Testis (tissue), 3 donors: ENCODE data around the gene NTM. TPM values are rescaled to one million over a fixed set of nuclear protein-coding genes. Genes with fewer than 3 reads are reported as not detected.

Source experiments
- DNase-seq: peaks from one replicate; pipeline ENCODE4 v3.0.0-alpha.2; 2019
- H3K27ac ChIP-seq, 2 donors: fragments of 200-600 bp; sonication (generic); one replicate each; pipeline ENCODE4 v1.5.1; 2019
- H3K27me3 ChIP-seq: fragments of 200-600 bp; sonication (generic); one replicate; pipeline ENCODE4 v1.5.1; 2019
- H3K36me3 ChIP-seq: fragments of 200-600 bp; sonication (generic); one replicate; pipeline ENCODE4 v1.5.1; 2017; ENCODE audit warnings: low read depth; ENCODE audit errors: missing control alignments
- H3K4me1 ChIP-seq: fragments of 200-600 bp; sonication (generic); one replicate; pipeline ENCODE4 v1.5.1; 2019
- H3K4me3 ChIP-seq, 2 donors: fragments of 200-600 bp; sonication (generic); one replicate each; pipeline ENCODE4 v1.5.1; 2017 to 2019
- H3K9me3 ChIP-seq: fragments of 200-600 bp; sonication (generic); one replicate; pipeline ENCODE4 v1.5.1; 2017
- POLR2A ChIP-seq: fragments of 450-650 bp; IDR thresholded peaks from one replicate; pipeline ENCODE4 v1.6.1; 2017; ENCODE audit warnings: antibody characterized with exemption, mild to moderate bottlenecking, moderate library complexity
- WGBS, 2 donors: methylation state at CpG; one replicate each; pipeline ENCODE4 v1.1.5; 2018; 5-methylcytosine and 5-hydroxymethylcytosine counted together
- intact Hi-C: fragments of 100-400 bp; cut with DNase I; formaldehyde crosslinking; loops from one replicate; pipeline ENCODE4 v1.15.1; 2023; ENCODE audit warnings: low total_unique reads
- polyA plus RNA-seq: library from polyadenylated mRNA; stranded (reverse); fragments of 350-450 nt; fragmentation: Illumina TruSeq; extraction: RNeasy Lipid Tissue Mini Kit (QIAGEN cat#74804); gene quantifications from one replicate; pipeline ENCODE4 v1.2.3, GENCODE V29; 2014; ENCODE audit warnings: low read depth, low replicate concordance; ENCODE audit not compliant: insufficient read depth
- total RNA-seq, 2 donors: library from RNA; depleted of rRNA; stranded (reverse); fragments of >200 nt; gene quantifications; one replicate each; pipeline ENCODE4 v1.2.3, GENCODE V29; 2016
- TF ChIP-seq, protein P1 (sequence below), 3 experiments: fragments of 450-650 bp in 2 of 3; fragments of 200-600 bp in 1 of 3; sonication (generic) in 1 of 3; IDR thresholded peaks; one replicate each; pipeline ENCODE4 v1.5.1; 2016 to 2019; ENCODE audit warnings: antibody characterized with exemption in 3 of 3, mild to moderate bottlenecking in 2 of 3, moderate library complexity in 1 of 3

Gene NTM
- total and polyA plus RNA-seq, 3 donors from 2014 or later, result 1.7 to 4.5 (median 1.8) TPM

DNA sequence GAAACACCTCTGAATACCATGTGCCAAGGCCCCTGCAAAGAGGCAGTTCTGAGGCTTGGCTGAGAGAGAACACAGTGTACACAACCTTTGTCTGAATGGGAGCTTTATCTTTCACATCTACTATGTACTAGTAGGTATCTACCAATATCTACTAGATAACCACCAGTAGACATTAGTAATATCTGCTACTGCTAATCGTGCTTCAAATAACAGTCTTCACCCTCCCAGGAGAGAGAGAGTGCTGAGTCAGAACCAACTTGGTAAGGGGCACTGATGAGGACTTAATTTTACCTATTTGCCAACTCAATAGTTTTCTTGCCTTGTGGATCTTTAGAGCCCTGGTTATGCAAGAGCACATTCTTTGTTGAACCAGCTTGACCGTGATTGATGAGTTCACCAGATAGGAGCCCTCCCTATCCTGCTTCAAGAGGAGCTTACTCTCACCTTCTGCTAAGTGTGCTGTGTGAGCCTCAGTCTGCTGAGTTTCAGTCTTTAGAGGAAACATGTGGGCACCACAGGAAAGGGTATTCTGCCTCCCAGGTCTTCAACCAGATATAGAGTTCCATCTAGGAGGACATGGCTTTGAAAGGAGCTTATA lies 967.5 kb downstream of the NTM start:
- no peaks in the 10 kb centered on the region for H3K36me3 ChIP-seq

DNA sequence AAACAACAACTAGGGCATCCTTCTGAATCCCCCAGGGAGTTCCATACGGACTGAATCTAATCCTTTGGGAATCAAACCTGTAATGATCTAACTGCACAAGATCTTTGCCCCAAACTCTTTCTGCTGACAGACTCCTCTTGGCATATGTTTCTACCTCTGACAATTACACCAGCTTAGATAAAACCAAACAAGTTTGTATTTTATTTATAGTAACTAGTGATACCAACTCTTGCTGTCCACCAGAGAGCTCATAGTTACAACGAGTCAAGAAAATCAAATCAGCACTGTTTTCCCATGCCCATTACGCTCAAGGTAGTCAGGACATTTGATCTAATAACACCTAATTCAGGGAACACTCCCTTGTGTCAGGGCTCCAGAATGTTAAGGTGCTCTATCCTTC lies 972.0 kb downstream of the NTM start:
- no peaks in the 10 kb centered on the region for H3K27me3 ChIP-seq
- no peak overlapping the region for H3K27ac ChIP-seq
- H3K9me3 ChIP-seq, result no peaks in the 10 kb centered on the region
- no peaks in the 10 kb centered on the region for H3K4me1 ChIP-seq
- DNase-seq, result no peak
- H3K4me3 ChIP-seq, result no peak overlapping the region
- 67 to 69% methylated on average over 3 of the region's 3 CpGs for WGBS, 2 donors
- H3K36me3 ChIP-seq, result no peaks in the 10 kb centered on the region
- intact Hi-C loops, result no loop called here
- no peak for TF ChIP-seq POLR2A
- TF ChIP-seq, protein P1, sequence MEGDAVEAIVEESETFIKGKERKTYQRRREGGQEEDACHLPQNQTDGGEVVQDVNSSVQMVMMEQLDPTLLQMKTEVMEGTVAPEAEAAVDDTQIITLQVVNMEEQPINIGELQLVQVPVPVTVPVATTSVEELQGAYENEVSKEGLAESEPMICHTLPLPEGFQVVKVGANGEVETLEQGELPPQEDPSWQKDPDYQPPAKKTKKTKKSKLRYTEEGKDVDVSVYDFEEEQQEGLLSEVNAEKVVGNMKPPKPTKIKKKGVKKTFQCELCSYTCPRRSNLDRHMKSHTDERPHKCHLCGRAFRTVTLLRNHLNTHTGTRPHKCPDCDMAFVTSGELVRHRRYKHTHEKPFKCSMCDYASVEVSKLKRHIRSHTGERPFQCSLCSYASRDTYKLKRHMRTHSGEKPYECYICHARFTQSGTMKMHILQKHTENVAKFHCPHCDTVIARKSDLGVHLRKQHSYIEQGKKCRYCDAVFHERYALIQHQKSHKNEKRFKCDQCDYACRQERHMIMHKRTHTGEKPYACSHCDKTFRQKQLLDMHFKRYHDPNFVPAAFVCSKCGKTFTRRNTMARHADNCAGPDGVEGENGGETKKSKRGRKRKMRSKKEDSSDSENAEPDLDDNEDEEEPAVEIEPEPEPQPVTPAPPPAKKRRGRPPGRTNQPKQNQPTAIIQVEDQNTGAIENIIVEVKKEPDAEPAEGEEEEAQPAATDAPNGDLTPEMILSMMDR (IDR thresholded peaks at IDR 0.05), result no peak

More for the DNA sequence above, 967.5 kb downstream of the NTM start:
- TF ChIP-seq POLR2A, result no peak
- TF ChIP-seq, protein P1 (IDR thresholded peaks at IDR 0.05), result no peak
- no peak for DNase-seq
- no peaks in the 10 kb centered on the region for H3K27me3 ChIP-seq
- H3K4me3 ChIP-seq, result no peak overlapping the region
- 70 to 89% methylated on average over 2 of the region's 2 CpGs for WGBS, 2 donors
- no peak overlapping the region for H3K27ac ChIP-seq
- H3K9me3 ChIP-seq, result no peaks in the 10 kb centered on the region
- H3K4me1 ChIP-seq, result no peaks in the 10 kb centered on the region
- intact Hi-C loops, result no loop called here

DNA sequence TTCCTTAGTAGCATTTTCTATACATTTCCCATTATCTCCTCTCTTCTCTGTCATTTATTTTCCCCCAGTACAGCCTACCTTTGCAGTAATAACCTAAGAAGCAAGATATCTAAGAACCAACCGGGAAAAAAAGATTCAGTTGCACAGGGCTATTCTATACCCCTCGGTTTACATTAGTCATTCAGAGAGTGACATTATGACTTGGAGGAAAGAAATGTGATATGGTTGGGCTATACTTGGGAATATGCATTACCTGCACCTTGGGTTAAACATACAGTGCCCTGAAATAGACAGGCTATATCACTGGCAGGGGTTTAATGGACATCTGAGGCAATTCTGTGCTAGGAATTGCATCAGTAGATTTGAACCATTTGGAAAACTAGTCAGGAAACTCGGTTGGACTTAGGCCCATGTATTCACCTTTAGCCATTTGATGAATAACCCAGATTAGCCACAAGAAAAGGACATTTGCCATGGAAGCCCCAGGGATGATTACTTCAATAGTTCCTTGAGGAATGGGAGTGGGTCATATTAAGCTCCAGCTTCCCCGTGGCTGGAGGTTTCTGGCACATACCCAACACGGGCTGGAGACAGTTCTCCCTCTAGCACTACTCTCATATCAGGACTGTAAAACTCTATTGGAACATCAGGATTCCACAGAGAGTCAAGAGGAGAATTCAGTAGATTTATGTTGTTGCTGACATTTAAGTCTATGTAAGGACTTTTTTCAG lies 973.2 kb downstream of the NTM start:
- H3K4me1 ChIP-seq, result no peaks in the 10 kb centered on the region
- TF ChIP-seq, protein P1 (IDR thresholded peaks at IDR 0.05), result no peak
- TF ChIP-seq POLR2A, result no peak
- no peak overlapping the region for H3K4me3 ChIP-seq
- H3K27me3 ChIP-seq, result no peaks in the 10 kb centered on the region
- no peaks in the 10 kb centered on the region for H3K36me3 ChIP-seq
- no peaks in the 10 kb centered on the region for H3K9me3 ChIP-seq
- H3K27ac ChIP-seq, result no peak overlapping the region
- 54 to 58% methylated on average over 5 of the region's 5 CpGs for WGBS, 2 donors
- intact Hi-C loops, result no loop called here
- no peak for DNase-seq

DNA sequence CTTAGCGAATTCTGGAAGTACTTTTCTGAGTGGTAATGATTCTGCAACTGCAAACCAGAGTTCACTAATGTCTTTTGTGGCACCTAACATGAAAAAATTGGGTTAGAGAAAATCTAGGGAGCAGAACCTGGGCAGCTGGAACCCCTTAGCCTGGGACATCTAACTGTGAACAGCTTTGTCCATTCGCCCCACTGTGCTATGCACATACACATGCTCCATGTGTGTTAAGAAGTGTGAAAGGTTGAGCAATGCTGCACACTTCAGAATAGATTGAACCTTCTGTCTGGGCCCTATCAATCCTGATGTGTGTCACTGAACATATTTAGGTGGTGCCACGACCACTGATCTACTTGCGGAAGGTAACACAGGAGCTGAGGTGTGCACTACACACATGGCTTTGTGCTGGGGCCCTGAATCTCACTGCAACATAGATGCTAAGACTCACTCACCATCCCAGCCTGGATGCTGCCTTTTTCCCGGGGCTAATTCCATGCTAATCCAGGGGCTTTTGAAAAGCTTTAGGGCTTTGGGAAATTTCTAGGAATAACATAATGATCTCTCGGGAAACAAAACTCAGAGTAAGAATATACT lies 976.2 kb downstream of the NTM start:
- Histone ChIP-seq H3K36me3 (no peaks in the 10 kb centered on the region), H3K9me3 (no peaks in the 10 kb centered on the region), H3K4me1 (no peaks in the 10 kb centered on the region), H3K4me3 (no peak overlapping the region), H3K27me3 (no peaks in the 10 kb centered on the region), H3K27ac (no peak overlapping the region)
- WGBS, 2 donors, result 78 to 84% methylated on average over 6 of the region's 6 CpGs
- TF ChIP-seq, protein P1 (IDR thresholded peaks at IDR 0.05), result no peak
- TF ChIP-seq POLR2A, result no peak
- DNase-seq, result no peak
- intact Hi-C loops, result no loop called here
